SK-N-SH (cell line): ENCODE results near the gene IGFALS. TPM values are rescaled to one million over a fixed set of nuclear protein-coding genes. Genes with fewer than 3 reads are reported as not detected.

Source experiments
- CTCF ChIA-PET: fragments of 300-600, 350-600 bp; formaldehyde crosslinking; extraction: SDS; loops from one replicate; lab custom pipeline; 2021; lab: Yijun Ruan, JAX
- POLR2A ChIA-PET: fragments of 350-600 bp; sonication (Branson Sonifier 250); formaldehyde crosslinking; extraction: SDS; loops from one replicate; lab custom pipeline; 2020; ENCODE audit warnings: antibody characterized with exemption, inconsistent platforms; lab: Yijun Ruan, JAX
- DNase-seq: peaks from one replicate; pipeline ENCODE4 v3.0.0; 2012
- H2AFZ ChIP-seq: fragments of 200-600 bp; sonication (generic); 2 replicates; pipeline ENCODE4 v1.8.1; 2016; ENCODE audit warnings: antibody characterized with exemption, mild to moderate bottlenecking, low read depth
- H3F3A ChIP-seq: fragments of 200-600 bp; sonication (generic); replicated peaks from 2 replicates; pipeline ENCODE3; 2016; ENCODE audit warnings: antibody characterized with exemption, mild to moderate bottlenecking; ENCODE audit not compliant: insufficient read depth
- H3K27ac ChIP-seq, 2 experiments: fragments of 200-500 bp in 1 of 2; fragments of 200-600 bp in 1 of 2; sonication (Bioruptor generic) in 1 of 2; sonication (generic), shearing (Covaris generic) in 1 of 2; 2 replicates each; pipeline versions ENCODE4 v1.5.1 to v1.6.1; 2014 to 2016; ENCODE audit warnings: low read depth in 2 of 2, inconsistent platforms in 1 of 2, low read length in 1 of 2, mild to moderate bottlenecking in 1 of 2, mixed read lengths in 1 of 2
- H3K27me3 ChIP-seq: fragments of 200-600 bp; sonication (generic), shearing (Covaris generic); 2 replicates; pipeline ENCODE4 v1.6.1; 2016; ENCODE audit warnings: mixed run types; ENCODE audit not compliant: insufficient read depth
- H3K36me3 ChIP-seq, 2 experiments: fragments of 200-500 bp in 1 of 2; fragments of 200-600 bp in 1 of 2; sonication (Bioruptor generic) in 1 of 2; sonication (generic) in 1 of 2; replicated peaks in 1 of 2; 2 replicates each; pipeline versions ENCODE3 to v1.5.1; 2014 to 2016; ENCODE audit warnings: low read length in 1 of 2, mild to moderate bottlenecking in 1 of 2; ENCODE audit not compliant: insufficient read depth in 2 of 2, control insufficient read depth in 1 of 2
- H3K4me1 ChIP-seq, 2 experiments: fragments of 200-500 bp in 1 of 2; fragments of 200-600 bp in 1 of 2; sonication (Bioruptor generic) in 1 of 2; sonication (generic), shearing (Covaris generic) in 1 of 2; 2 replicates each; pipeline versions ENCODE4 v1.5.1 to v1.6.1; 2014 to 2016; ENCODE audit warnings: low read depth in 1 of 2, low read length in 1 of 2, mixed run types in 1 of 2; ENCODE audit not compliant: insufficient read depth in 2 of 2, control insufficient read depth in 1 of 2
- H3K4me2 ChIP-seq: fragments of 200-600 bp; sonication (generic), shearing (Covaris generic); 2 replicates; pipeline ENCODE4 v1.6.1; 2017; ENCODE audit warnings: mixed run types
- H3K4me3 ChIP-seq, 2 experiments: fragments of 200-500 bp in 1 of 2; fragments of 200-600 bp in 1 of 2; sonication (Bioruptor generic) in 1 of 2; sonication (generic), shearing (Covaris generic) in 1 of 2; 2 replicates each; pipeline versions ENCODE4 v1.5.1 to v1.8.1; 2014 to 2016; ENCODE audit warnings: low read depth in 2 of 2, inconsistent platforms in 1 of 2, low read length in 1 of 2, mild to moderate bottlenecking in 1 of 2, mixed read lengths in 1 of 2, moderate library complexity in 1 of 2
- H3K79me2 ChIP-seq: fragments of 200-600 bp; sonication (generic); 2 replicates; pipeline ENCODE4 v1.8.1; 2017; ENCODE audit warnings: mild to moderate bottlenecking; ENCODE audit not compliant: insufficient read depth
- H3K9ac ChIP-seq: fragments of 200-600 bp; sonication (generic); 2 replicates; pipeline ENCODE4 v1.6.1; 2017; ENCODE audit warnings: mixed run types
- H3K9me2 ChIP-seq: fragments of 200-600 bp; sonication (generic); 2 replicates; pipeline ENCODE4 v1.6.1; 2017; ENCODE audit warnings: mixed run types
- H3K9me3 ChIP-seq: fragments of 200-600 bp; sonication (generic); 2 replicates; pipeline ENCODE4 v1.6.1; 2017; ENCODE audit warnings: mixed run types, mild to moderate bottlenecking, moderate library complexity
- H4K20me1 ChIP-seq: fragments of 200-600 bp; sonication (generic); 2 replicates; pipeline ENCODE4 v1.6.1; 2017; ENCODE audit warnings: mild to moderate bottlenecking, mixed run types; ENCODE audit not compliant: insufficient read depth
- CHD2 ChIP-seq: fragments of 150-350 bp; IDR thresholded peaks from 2 replicates; pipeline ENCODE4 v1.6.1; 2018; ENCODE audit warnings: low read length; ENCODE audit not compliant: partially characterized antibody
- EP300 ChIP-seq, 2 experiments: IDR thresholded peaks; 2 replicates each; pipeline versions ENCODE4 v1.4.0 to v1.6.1; 2012; ENCODE audit warnings: borderline replicate concordance in 1 of 2, low read depth in 1 of 2, low read length in 1 of 2
- FOXJ3 ChIP-seq: sonication (generic); formaldehyde crosslinking; IDR thresholded peaks from 2 replicates; pipeline ENCODE4 v1.5.1; 2020; ENCODE audit warnings: mild to moderate bottlenecking, missing genetic modification reagents
- FOXM1 ChIP-seq: IDR thresholded peaks from 2 replicates; pipeline ENCODE4 v1.4.0; 2012; ENCODE audit warnings: low read depth, mild to moderate bottlenecking
- NFIC ChIP-seq: IDR thresholded peaks from 2 replicates; pipeline ENCODE4 v1.4.0; 2012; ENCODE audit warnings: borderline replicate concordance
- POLR2AphosphoS5 ChIP-seq: IDR thresholded peaks from 2 replicates; pipeline ENCODE4 v1.6.1; 2012; ENCODE audit warnings: low read depth, low read length
- RAD21 ChIP-seq: IDR thresholded peaks from 2 replicates; pipeline ENCODE4 v1.6.1; 2012; ENCODE audit warnings: mild to moderate bottlenecking, low read length
- RFX5 ChIP-seq: IDR thresholded peaks from 2 replicates; pipeline ENCODE4 v1.6.1; 2012; ENCODE audit warnings: mild to moderate bottlenecking, improper control_type of control experiment, low read length
- RXRA ChIP-seq: IDR thresholded peaks from 2 replicates; pipeline ENCODE4 v1.4.0; 2012; ENCODE audit warnings: low read depth, mild to moderate bottlenecking, borderline replicate concordance
- SIN3A ChIP-seq: IDR thresholded peaks from 2 replicates; pipeline ENCODE4 v1.6.1; 2012; ENCODE audit warnings: low read depth, mild to moderate bottlenecking, low read length, moderate library complexity, borderline replicate concordance
- SMC3 ChIP-seq: IDR thresholded peaks from 2 replicates; pipeline ENCODE4 v1.6.1; 2012; ENCODE audit warnings: low read depth, low read length, improper control_type of control experiment
- TAF1 ChIP-seq: IDR thresholded peaks from 2 replicates; pipeline ENCODE4 v1.6.1; 2012; ENCODE audit warnings: low read depth, mild to moderate bottlenecking, low read length, moderate library complexity, borderline replicate concordance
- TCF12 ChIP-seq: IDR thresholded peaks from 2 replicates; pipeline ENCODE4 v1.4.0; 2012
- TEAD4 ChIP-seq: IDR thresholded peaks from 2 replicates; pipeline ENCODE4 v1.4.0; 2012; ENCODE audit warnings: mild to moderate bottlenecking, borderline replicate concordance; ENCODE audit not compliant: insufficient read depth
- YY1 ChIP-seq: IDR thresholded peaks from 2 replicates; pipeline ENCODE4 v1.4.0; 2012; ENCODE audit warnings: low read depth, mild to moderate bottlenecking
- WGBS: methylation state at CpG from one replicate; pipeline ENCODE4 v1.1.6; 2017; ENCODE audit warnings: low lambda C conversion rate; 5-methylcytosine and 5-hydroxymethylcytosine counted together
- polyA plus RNA-seq, 3 experiments: library from polyadenylated mRNA; depleted of rRNA; stranded (reverse); fragments of >200 nt; gene quantifications; 2 replicates each; pipeline ENCODE4 v1.2.3, GENCODE V29; 2012
- TF ChIP-seq, protein P1 (sequence below): fragments of 150-350 bp; IDR thresholded peaks from 2 replicates; pipeline ENCODE4 v1.6.1; 2016; ENCODE audit warnings: mild to moderate bottlenecking, low read depth, low read length
- TF ChIP-seq, protein P2 (sequence below): IDR thresholded peaks from 2 replicates; pipeline ENCODE4 v1.4.0; 2012; ENCODE audit warnings: low read depth
- TF ChIP-seq, protein P3 (sequence below): fragments of 150-350 bp; IDR thresholded peaks from 2 replicates; pipeline ENCODE4 v1.6.1; 2017; ENCODE audit warnings: antibody characterized with exemption, low read length, low read depth, borderline replicate concordance
- TF ChIP-seq, protein P4 (sequence below): IDR thresholded peaks from 2 replicates; pipeline ENCODE4; 2012

Gene IGFALS
- polyA plus RNA-seq, 1 of the 3 experiments (the other 2 are of a cell fraction), result 0.02 TPM

DNA sequence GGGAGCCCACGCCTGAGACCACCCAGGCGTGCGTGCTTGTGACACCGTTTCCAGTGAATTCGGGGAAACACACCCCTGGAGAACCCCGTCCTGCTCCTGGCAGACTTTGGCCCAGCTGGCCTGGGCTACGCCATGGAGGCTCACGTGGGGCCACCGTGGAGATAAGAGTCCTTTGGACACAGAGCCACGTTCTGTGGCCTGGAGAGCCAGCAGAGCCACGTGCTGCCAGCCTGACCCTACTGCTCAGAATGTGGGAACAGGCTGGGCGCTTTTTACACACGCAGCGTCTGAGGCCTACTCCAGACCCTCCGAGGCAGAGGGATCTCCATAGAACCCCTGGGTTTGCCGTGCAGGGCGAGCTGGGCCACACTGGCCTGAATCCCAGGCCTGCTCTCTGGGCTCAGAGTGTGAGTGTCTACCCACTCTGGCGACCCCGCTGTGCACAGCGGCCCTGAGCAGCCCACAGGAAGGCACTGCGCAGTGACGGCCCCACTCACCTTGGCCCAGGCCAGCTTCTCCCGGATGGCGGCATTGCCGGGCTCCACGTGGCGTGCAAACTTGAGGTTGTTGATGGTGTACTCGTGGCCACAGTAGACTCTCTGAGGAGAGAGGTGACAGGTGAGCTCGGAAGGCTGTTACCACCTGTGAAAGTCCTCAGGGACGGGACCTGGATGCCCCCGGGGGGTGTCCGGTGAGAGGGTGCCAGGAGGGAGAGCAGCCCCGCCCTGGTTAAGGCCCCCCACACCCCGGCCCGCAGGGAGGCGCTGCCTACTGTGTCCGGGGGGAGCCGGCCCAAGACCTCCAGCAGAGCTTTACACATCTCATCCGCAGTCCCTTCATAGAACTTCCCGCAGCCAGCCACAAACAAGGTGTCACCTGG is 23.1 kb upstream of the IGFALS start:
- H4K20me1 ChIP-seq, result no peaks in the 10 kb centered on the region
- no peak overlapping the region for H3K4me3 ChIP-seq
- no peak overlapping the region for H3K27ac ChIP-seq
- no peak for DNase-seq
- WGBS, result 91% methylated on average over 31 of the region's 40 CpGs
- H3K9me3 ChIP-seq, result no peaks in the 10 kb centered on the region
- H3K4me2 ChIP-seq, result no peak overlapping the region
- no peak overlapping the region for H3K9ac ChIP-seq
- H3F3A ChIP-seq, result peaks cover 7% of the 10 kb centered on the region
- ChIA-PET CTCF (no interaction called here), POLR2A (no interaction called here)
- H3K27me3 ChIP-seq, result no peaks in the 10 kb centered on the region
- no peak overlapping the region for H2AFZ ChIP-seq
- peaks cover 0 to 14% of the 10 kb centered on the region in 2 experiments for H3K36me3 ChIP-seq
- peaks cover 4% of the 10 kb centered on the region; the same call in 1 of the 2 replicates for H3K79me2 ChIP-seq
- TF ChIP-seq FOXM1 (no peak), CHD2 (no peak), RXRA (no peak), POLR2AphosphoS5 (no peak), TAF1 (no peak), NFIC (no peak), FOXJ3 (CRISPR knock-in tag) (no peak), YY1 (no peak), RAD21 (no peak), SIN3A (no peak), EP300 (IDR thresholded peaks at IDR 0.05; ENCODE audit: borderline replicate concordance in 1 of 2, low read depth in 1 of 2, low read length in 1 of 2) (no peak), TCF12 (no peak), TEAD4 (no peak), RFX5 (no peak), SMC3 (no peak)
- TF ChIP-seq, protein P1, sequence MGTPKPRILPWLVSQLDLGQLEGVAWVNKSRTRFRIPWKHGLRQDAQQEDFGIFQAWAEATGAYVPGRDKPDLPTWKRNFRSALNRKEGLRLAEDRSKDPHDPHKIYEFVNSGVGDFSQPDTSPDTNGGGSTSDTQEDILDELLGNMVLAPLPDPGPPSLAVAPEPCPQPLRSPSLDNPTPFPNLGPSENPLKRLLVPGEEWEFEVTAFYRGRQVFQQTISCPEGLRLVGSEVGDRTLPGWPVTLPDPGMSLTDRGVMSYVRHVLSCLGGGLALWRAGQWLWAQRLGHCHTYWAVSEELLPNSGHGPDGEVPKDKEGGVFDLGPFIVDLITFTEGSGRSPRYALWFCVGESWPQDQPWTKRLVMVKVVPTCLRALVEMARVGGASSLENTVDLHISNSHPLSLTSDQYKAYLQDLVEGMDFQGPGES, result no peak
- TF ChIP-seq, protein P2, sequence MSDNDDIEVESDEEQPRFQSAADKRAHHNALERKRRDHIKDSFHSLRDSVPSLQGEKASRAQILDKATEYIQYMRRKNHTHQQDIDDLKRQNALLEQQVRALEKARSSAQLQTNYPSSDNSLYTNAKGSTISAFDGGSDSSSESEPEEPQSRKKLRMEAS, result no peak
- TF ChIP-seq, protein P3, sequence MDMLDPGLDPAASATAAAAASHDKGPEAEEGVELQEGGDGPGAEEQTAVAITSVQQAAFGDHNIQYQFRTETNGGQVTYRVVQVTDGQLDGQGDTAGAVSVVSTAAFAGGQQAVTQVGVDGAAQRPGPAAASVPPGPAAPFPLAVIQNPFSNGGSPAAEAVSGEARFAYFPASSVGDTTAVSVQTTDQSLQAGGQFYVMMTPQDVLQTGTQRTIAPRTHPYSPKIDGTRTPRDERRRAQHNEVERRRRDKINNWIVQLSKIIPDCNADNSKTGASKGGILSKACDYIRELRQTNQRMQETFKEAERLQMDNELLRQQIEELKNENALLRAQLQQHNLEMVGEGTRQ, result no peak
- TF ChIP-seq, protein P4, sequence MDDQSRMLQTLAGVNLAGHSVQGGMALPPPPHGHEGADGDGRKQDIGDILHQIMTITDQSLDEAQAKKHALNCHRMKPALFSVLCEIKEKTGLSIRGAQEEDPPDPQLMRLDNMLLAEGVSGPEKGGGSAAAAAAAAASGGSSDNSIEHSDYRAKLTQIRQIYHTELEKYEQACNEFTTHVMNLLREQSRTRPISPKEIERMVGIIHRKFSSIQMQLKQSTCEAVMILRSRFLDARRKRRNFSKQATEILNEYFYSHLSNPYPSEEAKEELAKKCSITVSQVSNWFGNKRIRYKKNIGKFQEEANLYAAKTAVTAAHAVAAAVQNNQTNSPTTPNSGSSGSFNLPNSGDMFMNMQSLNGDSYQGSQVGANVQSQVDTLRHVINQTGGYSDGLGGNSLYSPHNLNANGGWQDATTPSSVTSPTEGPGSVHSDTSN, result no peak
- no peaks in the 10 kb centered on the region for H3K9me2 ChIP-seq
- H3K4me1 ChIP-seq, result no peaks in the 10 kb centered on the region
